SU-DHL-6 (cell line): ENCODE measurements around the gene TLN1.

ENCODE experiments used
- H2AFZ ChIP-seq: fragments of 200-600 bp; sonication (generic); 2 replicates; pipeline ENCODE4 v1.6.1; 2014; ENCODE audit warnings: low read depth, mild to moderate bottlenecking, moderate library complexity, mixed read lengths, antibody characterized with exemption, low read length; ENCODE audit not compliant: severe bottlenecking
- H3F3A ChIP-seq: fragments of 200-600 bp; shearing (Covaris generic); 2 replicates; pipeline ENCODE4 v1.6.0; 2016; ENCODE audit warnings: antibody characterized with exemption, mild to moderate bottlenecking; ENCODE audit not compliant: insufficient read depth
- H3K27ac ChIP-seq: fragments of 200-600 bp; sonication (generic); 2 replicates; pipeline ENCODE4 v1.5.1; 2016; ENCODE audit warnings: low read depth, mild to moderate bottlenecking, low read length, moderate library complexity, mixed read lengths
- H3K27me3 ChIP-seq: fragments of 200-600 bp; sonication (generic), shearing (Covaris generic); 2 replicates; pipeline ENCODE4 v1.6.0; 2014; ENCODE audit warnings: mild to moderate bottlenecking, low read length
- H3K36me3 ChIP-seq: fragments of 200-600 bp; sonication (generic); 2 replicates; pipeline ENCODE4 v1.6.1; 2014; ENCODE audit warnings: mild to moderate bottlenecking, low read length, mixed read lengths
- H3K4me2 ChIP-seq: fragments of 300-600, 200-600 bp; shearing (Covaris generic), sonication (generic); 2 replicates; pipeline ENCODE4 v1.6.0; 2014; ENCODE audit warnings: low read length, low read depth, mild to moderate bottlenecking; ENCODE audit not compliant: poor library complexity, severe bottlenecking
- H3K4me3 ChIP-seq: fragments of 200-600 bp; sonication (generic); 2 replicates; pipeline ENCODE4 v1.5.1; 2014; ENCODE audit warnings: antibody characterized with exemption, low read length, mild to moderate bottlenecking, mixed read lengths; ENCODE audit not compliant: insufficient read depth, poor library complexity, severe bottlenecking
- H3K79me2 ChIP-seq: fragments of 200-600 bp; sonication (generic); 2 replicates; pipeline ENCODE4 v1.6.1; 2014; ENCODE audit warnings: mild to moderate bottlenecking, low read length, moderate library complexity; ENCODE audit not compliant: insufficient read depth
- H3K9ac ChIP-seq: fragments of 200-600 bp; sonication (generic); 2 replicates; pipeline ENCODE4 v1.7.0; 2014; ENCODE audit warnings: mild to moderate bottlenecking, low read length
- H3K9me2 ChIP-seq: fragments of 200-600 bp; sonication (generic); replicated peaks from 2 replicates; pipeline ENCODE4 v1.6.1; 2014; ENCODE audit warnings: low read length; ENCODE audit not compliant: insufficient read depth
- H3K9me3 ChIP-seq: fragments of 200-600 bp; sonication (generic); 2 replicates; pipeline ENCODE4 v1.6.1; 2014; ENCODE audit warnings: low read length, mixed read lengths; ENCODE audit not compliant: insufficient read depth
- H4K20me1 ChIP-seq: fragments of 200-600 bp; sonication (generic); 2 replicates; pipeline ENCODE4 v1.6.1; 2014; ENCODE audit warnings: low read depth, mild to moderate bottlenecking, antibody characterized with exemption, low read length, moderate library complexity, mixed read lengths
- CTCF ChIP-seq: fragments of 200-600 bp; sonication (generic); IDR thresholded peaks from one replicate; pipeline ENCODE4 v1.5.1; 2017; ENCODE audit warnings: antibody characterized with exemption, mild to moderate bottlenecking, low read length, moderate library complexity; ENCODE audit not compliant: insufficient read depth, poor library complexity, severe bottlenecking
- EZH2phosphoT487 ChIP-seq: fragments of 200-600 bp; sonication (generic), shearing (Covaris generic); conservative IDR thresholded peaks from 2 replicates; pipeline ENCODE4 v1.6.1; 2018; ENCODE audit warnings: mild to moderate bottlenecking, antibody characterized with exemption, low read length, moderate library complexity, mixed read lengths

Gene TLN1

GRCh38 chr9:35771534-35771933 lies 39.5 kb upstream of the TLN1 start:
- Histone ChIP-seq H3K79me2 (no peaks in the 10 kb centered on the region), H4K20me1 (no peaks in the 10 kb centered on the region), H3K36me3 (no peaks in the 10 kb centered on the region), H3K27ac (no peak overlapping the region), H3K4me2 (no peak overlapping the region), H3K9ac (no peak overlapping the region), H3K9me2 (no peaks in the 10 kb centered on the region), H3K4me3 (no peak overlapping the region), H3K9me3 (no peaks in the 10 kb centered on the region), H3K27me3 (no peaks in the 10 kb centered on the region), H2AFZ (no peak overlapping the region), H3F3A (peaks cover under 1% of the 10 kb centered on the region; the same call in 1 of the 2 replicates)
- TF ChIP-seq CTCF (no peak), EZH2phosphoT487 (no peak)

GRCh38 chr9:35771075-35771433 lies 39.1 kb upstream of the TLN1 start:
- H3K9ac ChIP-seq: no peak overlapping the region
- H3K4me3 ChIP-seq: no peak overlapping the region
- no peaks in the 10 kb centered on the region for H3K9me2 ChIP-seq
- no peaks in the 10 kb centered on the region for H3K27me3 ChIP-seq
- peaks cover 5% of the 10 kb centered on the region; the same call in 1 of the 2 replicates for H3F3A ChIP-seq
- no peaks in the 10 kb centered on the region for H3K9me3 ChIP-seq
- TF ChIP-seq EZH2phosphoT487: no peak
- no peak for TF ChIP-seq CTCF
- H3K36me3 ChIP-seq: no peaks in the 10 kb centered on the region
- no peaks in the 10 kb centered on the region for H4K20me1 ChIP-seq
- H3K79me2 ChIP-seq: no peaks in the 10 kb centered on the region
- H3K27ac ChIP-seq: no peak overlapping the region
- H2AFZ ChIP-seq: no peak overlapping the region
- no peak overlapping the region for H3K4me2 ChIP-seq

GRCh38 chr9:35769763-35770162 lies 37.8 kb upstream of the TLN1 start:
- no peak for TF ChIP-seq CTCF
- no peak for TF ChIP-seq EZH2phosphoT487
- no peak overlapping the region for H3K4me3 ChIP-seq
- no peaks in the 10 kb centered on the region for H4K20me1 ChIP-seq
- H3K9me2 ChIP-seq: no peaks in the 10 kb centered on the region
- H3K4me2 ChIP-seq: no peak overlapping the region
- H2AFZ ChIP-seq: no peak overlapping the region
- H3K36me3 ChIP-seq: no peaks in the 10 kb centered on the region
- H3K9me3 ChIP-seq: no peaks in the 10 kb centered on the region
- H3K27me3 ChIP-seq: no peaks in the 10 kb centered on the region
- H3K27ac ChIP-seq: no peak overlapping the region
- no peak overlapping the region for H3K9ac ChIP-seq
- H3K79me2 ChIP-seq: no peaks in the 10 kb centered on the region
- peaks cover 5% of the 10 kb centered on the region; the same call in 1 of the 2 replicates for H3F3A ChIP-seq

- Histone ChIP-seq H3K27me3 (no peaks in the 10 kb centered on the region), H4K20me1 (no peaks in the 10 kb centered on the region), H3K9me2 (no peaks in the 10 kb centered on the region), H3F3A (peaks cover 5% of the 10 kb centered on the region; the same call in 1 of the 2 replicates), H3K9me3 (no peaks in the 10 kb centered on the region), H3K36me3 (no peaks in the 10 kb centered on the region), H2AFZ (no peak overlapping the region), H3K9ac (no peak overlapping the region), H3K79me2 (no peaks in the 10 kb centered on the region), H3K4me2 (no peak overlapping the region), H3K4me3 (no peak overlapping the region), H3K27ac (no peak overlapping the region)
- TF ChIP-seq CTCF: no peak
- no peak for TF ChIP-seq EZH2phosphoT487
Observed at GRCh38 chr9:35767458-35767857, 35.5 kb upstream of the TLN1 start.
